HG03066 (cell line): ENCODE data around the gene WFDC11.
"Not testable (repeated sequence)": the region's sequence is repeated elsewhere in the genome, so short reads cannot be mapped to it uniquely, and the experiment has no call there.

Experiments used
- ATAC-seq: cut with Tn5 transposase; IDR thresholded peaks from one replicate; pipeline ENCODE4 v1.9.1; 2021; ENCODE audit warnings: low read depth; ENCODE audit not compliant: unreplicated experiment

Gene WFDC11

GRCh38 chr20:45670139-45670538 lies at the start of gene WFDC11:
TSS of gene WFDC11 (minus strand) at chr20:45670239. CDS start at chr20:45650600, 19,639 bp downstream.
- ATAC-seq, result no peak

- ATAC-seq, result not testable (repeated sequence)
Observed at GRCh38 chr20:45716141-45716688, 46.2 kb upstream of the WFDC11 start.

- no peak for ATAC-seq
Observed at GRCh38 chr20:45704969-45705637, 35.1 kb upstream of the WFDC11 start, which contains the start of gene WFDC10B. TSS of gene WFDC10B (minus strand) at chr20:45705019. CDS start at chr20:45685992, 19,027 bp downstream.

GRCh38 chr20:45701873-45702272 lies 31.8 kb upstream of the WFDC11 start, which contains the start of gene WFDC13:
TSS of gene WFDC13 (plus strand) at chr20:45702038. CDS start at chr20:45702124, 86 bp downstream.
- no peak for ATAC-seq

GRCh38 chr20:45701104-45701503 lies 31.1 kb upstream of the WFDC11 start:
- no peak for ATAC-seq

- ATAC-seq, result no peak
Observed at GRCh38 chr20:45695496-45695895, 25.5 kb upstream of the WFDC11 start.

- ATAC-seq, result not testable (repeated sequence)
Observed at GRCh38 chr20:45693346-45693745, 23.3 kb upstream of the WFDC11 start.

GRCh38 chr20:45685896-45686295 lies 15.9 kb upstream of the WFDC11 start:
- no peak for ATAC-seq

GRCh38 chr20:45679650-45680049 lies 9.6 kb upstream of the WFDC11 start:
- ATAC-seq, result no peak

- ATAC-seq, result no peak
Observed at GRCh38 chr20:45672765-45673164, 2.7 kb upstream of the WFDC11 start.

- ATAC-seq, result not testable (repeated sequence)
Observed at GRCh38 chr20:45657038-45657437, 13.0 kb downstream of the WFDC11 start.

GRCh38 chr20:45651726-45652125 lies 18.3 kb downstream of the WFDC11 start:
- not testable (repeated sequence) for ATAC-seq

GRCh38 chr20:45649312-45649863 lies 20.7 kb downstream of the WFDC11 start:
- no peak for ATAC-seq

GRCh38 chr20:45647441-45648050 lies 22.5 kb downstream of the WFDC11 start:
- no peak for ATAC-seq

- ATAC-seq, result no peak
Observed at GRCh38 chr20:45646875-45647274, 23.2 kb downstream of the WFDC11 start.

GRCh38 chr20:45645869-45646268 lies 24.2 kb downstream of the WFDC11 start:
- not testable (repeated sequence) for ATAC-seq

GRCh38 chr20:45641076-45641475 lies 29.0 kb downstream of the WFDC11 start:
- ATAC-seq, result not testable (repeated sequence)

- no peak for ATAC-seq
Observed at GRCh38 chr20:45639687-45640086, 30.4 kb downstream of the WFDC11 start.

- ATAC-seq, result no peak
Observed at GRCh38 chr20:45636513-45636912, 33.5 kb downstream of the WFDC11 start.

- ATAC-seq, result no peak
Observed at GRCh38 chr20:45631184-45631583, 38.9 kb downstream of the WFDC11 start, which contains the start of gene WFDC9. TSS of gene WFDC9 (minus strand) at chr20:45631284. CDS start at chr20:45610181, 21,103 bp downstream.

- no peak for ATAC-seq
Observed at GRCh38 chr20:45630371-45630770, 39.7 kb downstream of the WFDC11 start.
